GM10847 (cell line): ENCODE measurements around the gene OR51T1.

Experiments used
- POLR2A ChIP-seq: IDR thresholded peaks from 2 replicates; pipeline ENCODE4 v1.6.1; 2011; ENCODE audit not compliant: insufficient read length; ENCODE audit errors: extremely low read depth

Gene OR51T1, protein sequence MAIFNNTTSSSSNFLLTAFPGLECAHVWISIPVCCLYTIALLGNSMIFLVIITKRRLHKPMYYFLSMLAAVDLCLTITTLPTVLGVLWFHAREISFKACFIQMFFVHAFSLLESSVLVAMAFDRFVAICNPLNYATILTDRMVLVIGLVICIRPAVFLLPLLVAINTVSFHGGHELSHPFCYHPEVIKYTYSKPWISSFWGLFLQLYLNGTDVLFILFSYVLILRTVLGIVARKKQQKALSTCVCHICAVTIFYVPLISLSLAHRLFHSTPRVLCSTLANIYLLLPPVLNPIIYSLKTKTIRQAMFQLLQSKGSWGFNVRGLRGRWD

DNA sequence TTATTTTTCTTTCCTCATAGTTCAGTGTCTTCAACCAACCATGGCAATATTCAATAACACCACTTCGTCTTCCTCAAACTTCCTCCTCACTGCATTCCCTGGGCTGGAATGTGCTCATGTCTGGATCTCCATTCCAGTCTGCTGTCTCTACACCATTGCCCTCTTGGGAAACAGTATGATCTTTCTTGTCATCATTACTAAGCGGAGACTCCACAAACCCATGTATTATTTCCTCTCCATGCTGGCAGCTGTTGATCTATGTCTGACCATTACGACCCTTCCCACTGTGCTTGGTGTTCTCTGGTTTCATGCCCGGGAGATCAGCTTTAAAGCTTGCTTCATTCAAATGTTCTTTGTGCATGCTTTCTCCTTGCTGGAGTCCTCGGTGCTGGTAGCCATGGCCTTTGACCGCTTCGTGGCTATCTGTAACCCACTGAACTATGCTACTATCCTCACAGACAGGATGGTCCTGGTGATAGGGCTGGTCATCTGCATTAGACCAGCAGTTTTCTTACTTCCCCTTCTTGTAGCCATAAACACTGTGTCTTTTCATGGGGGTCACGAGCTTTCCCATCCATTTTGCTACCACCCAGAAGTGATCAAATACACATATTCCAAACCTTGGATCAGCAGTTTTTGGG, at the start of gene OR51T1:
TSS of gene OR51T1 (plus strand) at position 41 of the 641 bp plus-strand sequence. CDS start at position 41, 0 bp downstream.
- TF ChIP-seq POLR2A = no peak

DNA sequence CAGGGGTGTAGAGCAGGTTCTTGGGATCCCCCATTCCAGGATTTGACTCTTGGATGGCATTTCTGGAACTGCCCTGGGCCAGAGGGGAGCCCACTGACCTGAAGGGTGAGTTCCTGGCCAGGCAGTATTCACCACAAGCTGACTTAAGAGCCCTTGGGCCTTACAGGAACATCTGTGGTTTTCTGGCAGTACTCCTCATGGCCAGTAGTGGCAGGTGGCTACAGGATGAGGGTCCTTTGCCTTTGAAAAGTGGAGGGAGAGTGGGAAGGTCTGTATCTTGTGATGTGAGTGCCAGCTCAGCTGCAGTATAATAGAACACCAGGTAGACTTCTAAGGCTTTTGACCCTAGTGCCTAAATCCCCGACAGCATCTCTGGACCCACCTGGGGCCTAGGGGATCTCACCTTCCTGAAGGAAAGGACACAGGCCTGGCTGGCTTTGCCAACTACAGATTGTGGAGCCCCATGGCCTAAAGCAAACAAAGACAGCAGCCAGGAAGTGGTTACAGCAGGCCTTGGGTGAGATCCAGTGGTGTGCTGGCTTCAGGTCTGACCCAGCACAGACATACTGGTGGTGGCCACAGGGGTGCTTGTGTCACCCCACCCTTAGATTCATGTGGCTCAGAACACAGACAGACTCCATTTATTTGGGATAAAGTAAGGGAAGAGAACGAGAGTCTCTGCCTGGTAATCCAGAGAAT, 41.7 kb upstream of the OR51T1 start:
- TF ChIP-seq POLR2A = no peak

DNA sequence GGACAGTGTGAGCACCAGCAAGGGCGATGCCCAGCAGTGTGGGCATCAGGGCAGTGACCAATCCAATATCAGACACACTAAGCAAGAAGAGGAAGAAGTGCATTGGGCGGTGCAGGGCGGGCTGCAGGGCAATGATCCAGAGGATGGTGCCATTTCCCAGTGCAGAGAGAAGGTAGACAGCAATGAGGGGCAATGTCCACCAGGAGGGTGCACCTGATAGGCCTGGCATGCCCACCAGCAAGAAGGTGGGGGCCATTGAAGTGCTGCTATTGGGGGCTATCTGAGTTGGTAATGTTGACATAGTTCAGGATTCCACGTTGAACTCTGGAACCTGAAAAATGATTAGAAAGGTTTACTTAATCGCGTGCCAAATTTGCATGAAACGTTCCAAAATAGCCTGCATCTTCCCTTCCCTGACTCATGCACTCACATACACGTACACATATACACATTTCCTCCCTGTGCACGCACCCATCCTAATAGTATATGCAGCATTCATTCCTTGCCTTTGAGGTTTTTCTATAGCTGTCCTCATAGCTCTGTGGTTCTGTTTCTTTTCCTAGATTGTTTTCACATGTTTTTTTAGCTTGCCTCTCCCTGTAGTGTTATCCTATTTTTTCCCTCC, 32.7 kb upstream of the OR51T1 start, which contains the start of gene OR51S1:
TSS of gene OR51S1 (minus strand) at position 301 of the 625 bp plus-strand sequence. CDS start at position 301, 0 bp downstream.
- no peak for TF ChIP-seq POLR2A

DNA sequence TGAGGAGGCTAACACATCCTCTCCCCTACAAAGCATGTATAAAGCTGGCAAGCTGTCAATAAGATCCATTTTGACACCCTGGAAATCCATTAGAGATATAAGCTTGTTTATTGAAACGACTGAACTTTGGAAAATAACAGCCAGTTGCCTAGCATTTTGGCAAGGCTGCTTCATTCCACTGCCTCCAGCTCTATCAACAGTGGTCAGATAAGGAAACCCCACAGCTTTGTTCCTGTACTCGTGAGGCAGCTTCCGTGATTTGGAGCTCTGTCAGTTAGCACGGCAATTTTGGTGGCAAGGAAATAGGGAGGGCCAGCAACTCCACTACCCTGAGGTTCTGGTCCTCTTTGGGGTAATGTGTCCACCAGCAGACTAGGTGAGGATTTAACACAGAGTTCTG, 30.7 kb upstream of the OR51T1 start:
- TF ChIP-seq POLR2A = no peak

DNA sequence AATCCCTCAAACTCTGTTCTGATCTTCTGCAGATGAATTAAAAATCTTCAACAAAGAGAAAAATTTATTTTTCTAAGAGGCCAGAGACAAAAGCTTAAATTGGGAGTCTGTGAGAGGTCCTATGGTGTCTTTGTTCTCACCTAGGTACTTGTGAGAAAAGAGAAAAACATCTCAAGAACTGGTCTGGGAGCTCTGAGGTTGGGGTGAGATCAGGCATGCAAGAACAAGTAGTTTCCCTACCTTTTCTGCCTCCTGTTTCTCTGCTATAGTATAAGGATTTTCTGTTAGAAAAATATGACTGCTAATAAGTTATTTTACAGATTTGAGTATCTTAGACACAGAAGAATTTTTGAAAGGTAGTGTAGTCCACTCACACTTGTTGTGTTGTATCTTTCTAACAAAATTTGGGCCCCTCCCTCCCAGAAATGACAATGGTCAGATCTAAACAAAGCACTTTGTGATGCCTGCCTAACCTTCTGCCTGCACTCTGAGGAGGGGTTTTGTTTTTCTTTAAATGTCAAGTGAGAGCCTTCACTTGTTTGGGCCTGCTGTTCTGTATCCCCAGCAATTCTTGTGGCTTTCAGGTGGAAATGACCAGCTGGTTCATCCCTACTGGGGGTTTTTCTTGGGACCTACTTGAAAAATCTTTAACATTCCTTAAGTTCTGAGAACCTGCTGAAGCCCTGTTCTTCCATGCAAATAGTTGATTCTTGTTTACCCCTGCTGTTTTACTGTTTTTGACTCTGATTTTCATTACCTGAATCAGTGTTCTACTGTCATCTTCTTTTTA, 19.1 kb upstream of the OR51T1 start:
- TF ChIP-seq POLR2A = no peak

DNA sequence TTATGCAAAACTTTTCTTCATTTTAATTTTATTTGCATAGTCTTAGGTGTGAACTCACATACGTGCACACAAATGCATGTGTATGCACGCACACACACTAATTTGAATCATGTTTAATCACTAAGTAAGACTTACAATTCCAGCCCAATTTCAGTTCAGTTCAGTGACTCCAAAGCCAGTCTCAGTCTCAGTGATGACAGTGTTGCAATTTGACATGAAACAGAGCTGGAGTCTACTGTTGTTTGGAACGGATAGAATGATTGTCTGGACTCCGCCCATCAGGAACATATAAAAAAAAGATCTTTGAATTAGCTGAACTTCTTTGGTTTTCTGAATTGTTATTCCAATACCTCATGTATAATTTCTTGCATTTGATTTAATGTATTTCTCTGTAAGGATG, 17.8 kb upstream of the OR51T1 start:
- TF ChIP-seq POLR2A = no peak

DNA sequence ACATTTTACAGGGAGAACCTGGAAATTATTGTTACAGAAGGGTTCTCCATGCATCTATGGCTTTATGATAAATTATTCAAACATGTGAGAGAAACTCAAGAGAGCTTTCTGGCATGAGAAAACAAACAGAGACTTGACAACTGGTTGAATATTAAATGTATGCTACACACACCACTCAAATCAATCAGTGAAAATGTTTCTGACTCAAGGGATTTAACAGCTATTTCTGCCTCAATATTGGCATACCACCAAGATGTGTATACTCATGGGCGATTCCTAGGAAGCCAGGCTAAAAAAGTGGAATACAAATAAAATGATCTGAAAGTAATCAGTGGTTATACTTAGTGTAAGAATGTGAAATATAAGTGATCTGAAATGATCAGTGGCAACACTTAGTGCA, 15.8 kb upstream of the OR51T1 start:
- no peak for TF ChIP-seq POLR2A

DNA sequence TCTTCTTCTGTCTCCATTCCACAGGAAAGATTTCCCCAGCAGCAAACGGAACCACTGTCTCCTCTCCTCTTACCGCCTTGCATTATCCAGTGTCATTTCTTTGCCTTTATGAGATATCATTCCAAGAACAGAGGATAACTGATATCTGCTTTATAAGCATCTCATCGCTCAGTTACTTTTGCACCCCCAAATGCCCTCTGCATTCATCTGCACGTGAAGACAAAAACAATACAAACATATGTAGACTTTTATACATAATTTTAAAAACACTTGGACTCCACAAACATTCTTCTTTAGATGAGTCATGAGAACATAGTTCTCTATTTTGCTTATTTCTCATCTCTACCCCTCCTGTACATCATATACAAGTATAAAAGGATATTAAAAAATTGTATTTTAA, 512 bp upstream of the OR51T1 start:
- TF ChIP-seq POLR2A = no peak

DNA sequence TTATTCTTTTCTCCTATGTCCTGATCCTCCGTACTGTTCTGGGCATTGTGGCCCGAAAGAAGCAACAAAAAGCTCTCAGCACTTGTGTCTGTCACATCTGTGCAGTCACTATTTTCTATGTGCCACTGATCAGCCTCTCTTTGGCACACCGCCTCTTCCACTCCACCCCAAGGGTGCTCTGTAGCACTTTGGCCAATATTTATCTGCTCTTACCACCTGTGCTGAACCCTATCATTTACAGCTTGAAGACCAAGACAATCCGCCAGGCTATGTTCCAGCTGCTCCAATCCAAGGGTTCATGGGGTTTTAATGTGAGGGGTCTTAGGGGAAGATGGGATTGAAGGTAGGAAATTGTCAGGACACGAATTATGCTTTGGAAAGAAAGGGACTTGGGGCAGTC, 843 bp downstream of the OR51T1 start:
- no peak for TF ChIP-seq POLR2A

DNA sequence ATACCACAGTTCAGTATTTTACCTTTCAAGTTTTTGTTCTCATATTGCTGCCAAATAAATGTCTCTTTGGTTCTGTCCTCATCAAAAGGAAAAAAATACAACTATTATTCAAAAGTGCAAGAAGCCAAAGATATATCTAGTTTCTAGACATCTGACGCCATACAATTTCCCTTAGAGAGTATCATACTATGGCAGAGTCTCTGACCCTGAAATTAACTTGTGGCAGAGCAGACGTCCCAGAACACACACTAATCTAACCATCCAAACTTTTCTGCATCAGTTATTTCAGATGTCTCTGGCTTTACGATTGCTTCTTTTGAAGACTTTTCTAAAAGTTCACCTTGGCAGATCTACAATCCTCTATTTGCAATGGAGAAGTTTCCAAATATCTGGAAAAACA, 2.7 kb downstream of the OR51T1 start:
- TF ChIP-seq POLR2A = no peak

DNA sequence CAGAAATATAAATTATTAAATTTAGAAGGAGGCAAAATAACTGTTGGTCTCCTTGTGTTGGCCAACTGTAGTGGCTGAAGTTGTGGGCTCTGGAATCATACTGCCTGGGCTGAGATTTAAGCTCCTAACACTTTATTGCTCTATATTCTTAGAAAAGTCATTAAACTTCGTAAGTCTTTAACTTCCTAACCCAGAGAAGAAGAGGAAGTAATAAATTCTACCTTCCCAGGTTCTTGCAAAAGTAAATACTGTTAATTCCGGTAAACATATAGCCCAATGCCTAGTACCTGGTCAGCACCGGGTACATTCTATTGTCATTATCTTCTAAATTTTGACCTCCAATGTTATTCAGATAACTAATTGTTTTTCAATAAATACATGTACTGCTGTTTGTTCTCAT, 4.5 kb downstream of the OR51T1 start:
- no peak for TF ChIP-seq POLR2A

DNA sequence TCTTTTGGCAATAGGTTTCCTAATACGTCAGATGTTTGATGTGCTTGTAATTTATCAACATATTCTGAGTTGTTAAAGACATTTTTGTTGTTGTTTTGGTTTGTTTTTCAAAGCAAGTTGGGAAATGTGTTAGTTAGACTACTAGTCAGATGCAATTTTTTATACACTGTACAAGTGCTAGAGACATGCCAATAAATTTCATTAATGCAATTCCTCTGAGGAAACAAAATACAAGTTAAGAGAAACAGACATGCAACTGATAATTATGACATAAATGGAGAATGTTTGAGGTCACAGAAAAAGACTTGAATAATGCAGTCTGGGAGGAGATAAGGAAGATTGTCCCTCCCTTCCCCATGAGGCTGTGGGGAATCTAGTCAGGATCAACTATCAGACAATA, 5.9 kb downstream of the OR51T1 start:
- no peak for TF ChIP-seq POLR2A

DNA sequence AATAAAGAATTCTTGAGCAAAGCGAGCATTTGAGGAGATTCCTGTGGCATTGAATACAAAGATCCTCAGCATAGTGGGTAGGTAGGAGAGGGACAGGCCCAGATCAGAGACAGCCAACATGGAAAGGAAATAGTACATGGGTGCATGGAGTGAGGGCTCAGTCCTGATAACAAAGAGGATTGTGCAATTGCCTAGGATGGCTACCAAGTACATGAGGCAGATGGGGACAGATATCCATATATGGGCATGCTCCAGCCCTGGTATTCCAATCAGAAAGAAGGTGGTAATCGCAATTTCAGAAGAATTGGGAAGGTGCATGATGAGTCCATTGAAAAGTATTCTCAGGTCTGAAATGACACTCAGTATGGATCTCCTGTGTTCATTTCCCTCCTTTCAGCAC, 8.6 kb downstream of the OR51T1 start:
- no peak for TF ChIP-seq POLR2A

DNA sequence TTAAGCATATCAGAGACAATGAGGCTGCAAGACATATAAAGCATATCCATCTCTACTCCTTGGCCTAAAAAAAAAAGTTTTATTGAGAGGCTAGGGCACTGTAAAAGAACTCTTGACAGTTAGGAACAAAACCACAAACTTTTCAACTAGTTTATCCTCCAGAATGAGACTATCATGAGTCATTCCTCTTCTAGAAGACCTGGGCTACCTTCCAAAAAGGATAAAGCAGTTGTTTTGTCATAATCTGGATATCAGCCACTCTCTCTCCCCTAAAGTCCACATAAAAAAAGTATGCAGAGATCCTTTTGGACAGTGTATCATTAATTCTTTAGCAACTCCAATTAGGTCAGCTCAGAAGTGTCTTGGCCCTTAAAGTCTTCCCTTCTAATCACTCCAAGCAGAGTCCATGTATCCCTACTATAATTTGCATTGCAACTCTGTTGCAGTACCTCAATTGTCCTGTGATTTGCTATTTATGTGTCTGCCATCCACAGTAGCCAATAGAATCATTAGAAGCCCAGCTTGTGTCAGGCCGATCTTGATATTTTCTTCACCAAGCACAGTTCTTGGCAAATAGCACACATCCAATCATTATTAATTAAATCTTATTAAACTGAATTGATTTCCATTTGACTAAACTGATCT, 10.4 kb downstream of the OR51T1 start:
- no peak for TF ChIP-seq POLR2A
